DND-41 (cell line): ENCODE data around the gene GNAO1.

Experiments
- ATAC-seq: fragments of 200-7000 bp; cut with Tn5 transposase; 3 replicates; pipeline ENCODE4 v1.9.1; 2021; ENCODE audit warnings: low read depth; ENCODE audit not compliant: insufficient read depth
- DNase-seq: peaks from one replicate; pipeline ENCODE4 v3.0.0-alpha.2; 2020
- H2AFZ ChIP-seq: 2 replicates; pipeline ENCODE4 v1.6.0; 2012; ENCODE audit warnings: low read depth, low read length
- H3K27ac ChIP-seq: 2 replicates; pipeline ENCODE4 v1.5.1; 2012; ENCODE audit warnings: low read length, inconsistent platforms
- H3K27me3 ChIP-seq: fragments of 200-600 bp; sonication (generic); 2 replicates; pipeline ENCODE4 v1.6.0; 2012; ENCODE audit warnings: low read length, mild to moderate bottlenecking, inconsistent platforms; ENCODE audit not compliant: insufficient read depth, poor library complexity
- H3K36me3 ChIP-seq: 2 replicates; pipeline ENCODE4 v1.5.1; 2012; ENCODE audit warnings: low read length, inconsistent platforms; ENCODE audit not compliant: insufficient read depth
- H3K4me1 ChIP-seq: 2 replicates; pipeline ENCODE4 v1.5.1; 2012; ENCODE audit warnings: mild to moderate bottlenecking, low read length; ENCODE audit not compliant: insufficient read depth
- H3K4me2 ChIP-seq: 2 replicates; pipeline ENCODE4 v1.6.0; 2012; ENCODE audit warnings: mild to moderate bottlenecking, moderate library complexity, low read length, inconsistent platforms; ENCODE audit not compliant: insufficient read depth
- H3K4me3 ChIP-seq, 2 experiments: fragments of 200-600 bp in 1 of 2; shearing (Covaris generic) in 1 of 2; 2 replicates each; pipeline ENCODE4 v1.5.1; 2012 to 2016; ENCODE audit warnings: inconsistent platforms in 2 of 2, low read length in 2 of 2, mild to moderate bottlenecking in 2 of 2, low read depth in 1 of 2, moderate library complexity in 1 of 2
- H3K79me2 ChIP-seq: 2 replicates; pipeline ENCODE4 v1.6.0; 2012; ENCODE audit warnings: low read length, inconsistent platforms; ENCODE audit not compliant: insufficient read depth
- H3K9ac ChIP-seq: 2 replicates; pipeline ENCODE4 v1.6.0; 2012; ENCODE audit warnings: low read depth, mild to moderate bottlenecking, inconsistent platforms, low read length, moderate library complexity
- H3K9me3 ChIP-seq: 2 replicates; pipeline ENCODE4 v1.5.1; 2012; ENCODE audit warnings: low read length, moderate library complexity, mild to moderate bottlenecking, inconsistent platforms; ENCODE audit not compliant: insufficient read depth, severe bottlenecking
- H4K20me1 ChIP-seq: 2 replicates; pipeline ENCODE4 v1.6.0; 2012; ENCODE audit warnings: low read length; ENCODE audit not compliant: insufficient read depth
- CTCF ChIP-seq: IDR thresholded peaks from 2 replicates; pipeline ENCODE4 v1.5.1; 2012; ENCODE audit warnings: borderline replicate concordance, low read length, moderate library complexity, mild to moderate bottlenecking; ENCODE audit not compliant: poor library complexity, severe bottlenecking; ENCODE audit errors: extremely low read depth
- EZH2 ChIP-seq: IDR thresholded peaks from 3 replicates; pipeline ENCODE4 v1.6.1; 2012; ENCODE audit warnings: borderline replicate concordance, low read depth, mild to moderate bottlenecking, moderate library complexity, low read length, inconsistent platforms; ENCODE audit not compliant: severe bottlenecking

The GNAO1 gene

GRCh38 chr16:56330476-56330875 lies 139.2 kb downstream of the GNAO1 start:
- no peak overlapping the region for H3K4me3 ChIP-seq
- no peaks in the 10 kb centered on the region for H3K4me1 ChIP-seq
- H3K79me2 ChIP-seq, result no peaks in the 10 kb centered on the region
- H4K20me1 ChIP-seq, result no peaks in the 10 kb centered on the region; the same call in 1 of the 2 replicates
- no peaks in the 10 kb centered on the region for H3K27me3 ChIP-seq
- no peak overlapping the region for H3K27ac ChIP-seq
- H2AFZ ChIP-seq, result no peak overlapping the region
- H3K9ac ChIP-seq, result no peak overlapping the region
- H3K4me2 ChIP-seq, result no peak overlapping the region
- TF ChIP-seq CTCF (no peak), EZH2 (no peak)
- no peaks in the 10 kb centered on the region for H3K9me3 ChIP-seq
- no peak for DNase-seq
- H3K36me3 ChIP-seq, result peaks cover 28% of the 10 kb centered on the region
- ATAC-seq, result no peak

GRCh38 chr16:56331399-56331798 lies 140.1 kb downstream of the GNAO1 start:
- no peak overlapping the region for H3K4me2 ChIP-seq
- no peaks in the 10 kb centered on the region for H3K27me3 ChIP-seq
- ATAC-seq (no peak), DNase-seq (no peak)
- H3K9ac ChIP-seq, result no peak overlapping the region
- no peak overlapping the region for H2AFZ ChIP-seq
- TF ChIP-seq EZH2 (no peak), CTCF (no peak)
- no peak overlapping the region for H3K27ac ChIP-seq
- no peak overlapping the region for H3K4me3 ChIP-seq
- no peaks in the 10 kb centered on the region for H3K79me2 ChIP-seq
- no peaks in the 10 kb centered on the region for H3K4me1 ChIP-seq
- H3K9me3 ChIP-seq, result no peaks in the 10 kb centered on the region
- H4K20me1 ChIP-seq, result no peaks in the 10 kb centered on the region; the same call in 1 of the 2 replicates
- peaks cover 33% of the 10 kb centered on the region for H3K36me3 ChIP-seq

GRCh38 chr16:56331915-56332314 lies 140.6 kb downstream of the GNAO1 start:
- ATAC-seq (no peak), DNase-seq (no peak)
- Histone ChIP-seq H3K4me2 (no peak overlapping the region), H3K79me2 (no peaks in the 10 kb centered on the region), H3K4me1 (no peaks in the 10 kb centered on the region), H3K9me3 (no peaks in the 10 kb centered on the region), H3K36me3 (peaks cover 38% of the 10 kb centered on the region), H2AFZ (no peak overlapping the region), H3K27me3 (no peaks in the 10 kb centered on the region), H3K27ac (no peak overlapping the region), H3K9ac (no peak overlapping the region), H4K20me1 (no peaks in the 10 kb centered on the region; the same call in 1 of the 2 replicates), H3K4me3 (no peak overlapping the region)
- TF ChIP-seq CTCF, result no peak
- no peak for TF ChIP-seq EZH2
